Lower leg skin (tissue), 3 donors: ENCODE measurements around the gene OCA2.

Experiments used
- POLR2A ChIP-seq, 2 donors: fragments of 450-650 bp; IDR thresholded peaks; one replicate each; pipeline ENCODE4 v1.6.1; 2016 to 2017; ENCODE audit warnings: antibody characterized with exemption in 2 of 2, mild to moderate bottlenecking in 1 of 2, moderate library complexity in 1 of 2
- TF ChIP-seq, protein P1 (sequence below), 3 donors: fragments of 450-650 bp; IDR thresholded peaks; one replicate each; pipeline ENCODE4 v1.5.1; 2016; ENCODE audit warnings: antibody characterized with exemption in 3 of 3, mild to moderate bottlenecking in 3 of 3, moderate library complexity in 2 of 3

DNA sequence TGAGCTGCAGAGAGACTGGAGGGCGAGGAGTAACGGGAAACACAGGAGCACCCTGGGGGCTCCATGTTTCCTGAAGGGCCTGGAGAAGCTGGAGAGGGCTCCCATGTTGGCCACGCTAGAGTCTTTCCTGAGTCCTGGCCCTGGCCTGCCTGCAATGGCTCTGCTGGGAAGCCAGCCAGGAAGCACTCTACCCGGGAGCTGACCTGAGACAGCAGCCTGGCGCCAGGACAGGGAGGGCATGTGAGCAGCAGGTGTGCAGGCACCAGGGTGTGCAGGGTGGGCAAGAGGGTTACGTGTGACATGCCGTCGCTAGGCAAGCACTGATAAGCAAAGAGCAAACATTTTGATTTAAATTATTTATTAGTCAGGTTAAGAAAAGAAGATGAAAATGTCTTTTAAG is 301.4 kb downstream of the OCA2 start:
- TF ChIP-seq, protein P1, sequence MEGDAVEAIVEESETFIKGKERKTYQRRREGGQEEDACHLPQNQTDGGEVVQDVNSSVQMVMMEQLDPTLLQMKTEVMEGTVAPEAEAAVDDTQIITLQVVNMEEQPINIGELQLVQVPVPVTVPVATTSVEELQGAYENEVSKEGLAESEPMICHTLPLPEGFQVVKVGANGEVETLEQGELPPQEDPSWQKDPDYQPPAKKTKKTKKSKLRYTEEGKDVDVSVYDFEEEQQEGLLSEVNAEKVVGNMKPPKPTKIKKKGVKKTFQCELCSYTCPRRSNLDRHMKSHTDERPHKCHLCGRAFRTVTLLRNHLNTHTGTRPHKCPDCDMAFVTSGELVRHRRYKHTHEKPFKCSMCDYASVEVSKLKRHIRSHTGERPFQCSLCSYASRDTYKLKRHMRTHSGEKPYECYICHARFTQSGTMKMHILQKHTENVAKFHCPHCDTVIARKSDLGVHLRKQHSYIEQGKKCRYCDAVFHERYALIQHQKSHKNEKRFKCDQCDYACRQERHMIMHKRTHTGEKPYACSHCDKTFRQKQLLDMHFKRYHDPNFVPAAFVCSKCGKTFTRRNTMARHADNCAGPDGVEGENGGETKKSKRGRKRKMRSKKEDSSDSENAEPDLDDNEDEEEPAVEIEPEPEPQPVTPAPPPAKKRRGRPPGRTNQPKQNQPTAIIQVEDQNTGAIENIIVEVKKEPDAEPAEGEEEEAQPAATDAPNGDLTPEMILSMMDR (IDR thresholded peaks at IDR 0.05), result no peak
- TF ChIP-seq POLR2A (IDR thresholded peaks at IDR 0.05), result no peak
